Adrenal gland (tissue), 5 donors: Measurements from ENCODE around the gene KAT6B.
"Not testable (repeated sequence)": the region's sequence is repeated elsewhere in the genome, so short reads cannot be mapped to it uniquely, and the experiment has no call there.

ENCODE experiments used
- POLR2A ChIP-seq, 2 donors: fragments of 450-650 bp; IDR thresholded peaks; one replicate each; pipeline ENCODE4 v1.6.1; 2017; ENCODE audit warnings: antibody characterized with exemption in 2 of 2, mild to moderate bottlenecking in 2 of 2, moderate library complexity in 1 of 2
- TF ChIP-seq, protein P1 (sequence below), 6 experiments: fragments of 450-650 bp in 4 of 6; fragments of 200-600 bp in 2 of 6; sonication (generic) in 1 of 6; IDR thresholded peaks; 1 replicate in 5 of 6; 2 replicates in 1 of 6; pipeline versions ENCODE4 v1.5.1 to v1.8.0; 2016 to 2021; ENCODE audit warnings: antibody characterized with exemption in 6 of 6, mild to moderate bottlenecking in 2 of 6, moderate library complexity in 1 of 6
- donor health status: DM: no; HTN: no; CAD: no.

DNA sequence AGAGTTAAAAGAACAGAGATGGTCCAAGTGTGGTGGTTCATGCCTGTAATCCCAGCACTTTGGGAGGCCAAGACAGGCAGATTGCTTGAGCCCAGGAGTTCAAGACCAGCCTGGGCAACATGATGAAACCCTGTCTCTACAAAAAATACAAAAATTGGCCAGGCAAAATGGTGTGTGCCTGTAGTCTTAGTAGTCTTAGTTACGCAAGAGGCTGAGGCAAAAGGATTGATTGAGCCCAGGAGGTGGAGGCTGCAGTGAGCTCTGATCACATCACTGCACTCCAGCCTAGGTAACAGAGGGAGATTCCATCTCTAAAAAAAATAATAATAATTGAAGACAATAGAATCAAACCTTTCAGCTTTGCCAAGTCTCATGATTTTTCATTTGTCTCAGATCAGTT, 33.2 kb upstream of the KAT6B start:
- TF ChIP-seq, protein P1, sequence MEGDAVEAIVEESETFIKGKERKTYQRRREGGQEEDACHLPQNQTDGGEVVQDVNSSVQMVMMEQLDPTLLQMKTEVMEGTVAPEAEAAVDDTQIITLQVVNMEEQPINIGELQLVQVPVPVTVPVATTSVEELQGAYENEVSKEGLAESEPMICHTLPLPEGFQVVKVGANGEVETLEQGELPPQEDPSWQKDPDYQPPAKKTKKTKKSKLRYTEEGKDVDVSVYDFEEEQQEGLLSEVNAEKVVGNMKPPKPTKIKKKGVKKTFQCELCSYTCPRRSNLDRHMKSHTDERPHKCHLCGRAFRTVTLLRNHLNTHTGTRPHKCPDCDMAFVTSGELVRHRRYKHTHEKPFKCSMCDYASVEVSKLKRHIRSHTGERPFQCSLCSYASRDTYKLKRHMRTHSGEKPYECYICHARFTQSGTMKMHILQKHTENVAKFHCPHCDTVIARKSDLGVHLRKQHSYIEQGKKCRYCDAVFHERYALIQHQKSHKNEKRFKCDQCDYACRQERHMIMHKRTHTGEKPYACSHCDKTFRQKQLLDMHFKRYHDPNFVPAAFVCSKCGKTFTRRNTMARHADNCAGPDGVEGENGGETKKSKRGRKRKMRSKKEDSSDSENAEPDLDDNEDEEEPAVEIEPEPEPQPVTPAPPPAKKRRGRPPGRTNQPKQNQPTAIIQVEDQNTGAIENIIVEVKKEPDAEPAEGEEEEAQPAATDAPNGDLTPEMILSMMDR (IDR thresholded peaks at IDR 0.05) = not testable (repeated sequence)
- not testable (repeated sequence) for TF ChIP-seq POLR2A (IDR thresholded peaks at IDR 0.05)
